ENCODE measurements around the gene FGGY. TPM values are rescaled to one million over a fixed set of nuclear protein-coding genes. Genes with fewer than 3 reads are reported as not detected.
A peak's percentile ranks its signal among the peaks of the same experiment; 100 is the strongest.

FGGY gene
- total RNA-seq, 1 experiment from 2014 or later: 14.6 TPM

- no peak overlapping the region for H4K5ac ChIP-seq (ENCODE audit: insufficient read length, low read depth, low read length)
- no peak overlapping the region for H3K23ac ChIP-seq (ENCODE audit: insufficient read length, low read depth, low read length)
- H2AFZ ChIP-seq (ENCODE audit: low read length): no peak overlapping the region
- H3K18ac ChIP-seq (ENCODE audit: insufficient read length, low read depth, low read length): no peak overlapping the region
- Mint-ChIP-seq H3K27ac (peak overlapping the region in 2 of 3 experiments; percentile 3 to 8; a peak in 2 of 7 replicates), H3K4me3 (no peak overlapping the region), H3K27me3 (ENCODE audit: low read depth) (no peaks in the 10 kb centered on the region), H3K36me3 (ENCODE audit: insufficient read depth in 1 of 3, low read depth in 3 of 3) (no peaks in the 10 kb centered on the region), H3K4me1 (peaks cover 10 to 11% of the 10 kb centered on the region in 2 experiments), H3K9me3 (no peaks in the 10 kb centered on the region)
- H2BK15ac ChIP-seq (ENCODE audit: low read depth, low read length): no peak overlapping the region
- no peak overlapping the region for H2AK5ac ChIP-seq (ENCODE audit: insufficient read length, low read length)
- no peak overlapping the region for H3K4me2 ChIP-seq (ENCODE audit: insufficient read depth, insufficient read length, low read length)
- no peaks in the 10 kb centered on the region for H3K27me3 ChIP-seq (ENCODE audit: insufficient read depth, low read length)
- no peak overlapping the region for H3T11ph ChIP-seq (ENCODE audit: low read length)
- H3K23me2 ChIP-seq (ENCODE audit: insufficient read length, low read depth, low read length, poor library complexity, severe bottlenecking): no peaks in the 10 kb centered on the region
- TF ChIP-seq CTCF (conservative IDR thresholded peaks at IDR 0.05): no peak
- no peak overlapping the region for H2BK5ac ChIP-seq (ENCODE audit: insufficient read length, low read length)
- no peak overlapping the region for H4K8ac ChIP-seq (replicated peaks; ENCODE audit: insufficient read length, low read depth, low read length)
- H3K79me2 ChIP-seq (ENCODE audit: insufficient read depth, low read length): no peaks in the 10 kb centered on the region
- no peaks in the 10 kb centered on the region for H3K4me1 ChIP-seq (ENCODE audit: insufficient read depth, low read length)
- no peak overlapping the region for H2BK20ac ChIP-seq (ENCODE audit: low read depth, low read length, poor library complexity, severe bottlenecking)
- no peak overlapping the region for H2BK120ac ChIP-seq (ENCODE audit: low read depth, low read length, poor library complexity, severe bottlenecking)
- H3K14ac ChIP-seq (ENCODE audit: insufficient read depth, low read length): no peak overlapping the region
- no peak overlapping the region for H3K56ac ChIP-seq (ENCODE audit: insufficient read length, low read depth, low read length)
- H4K20me1 ChIP-seq (ENCODE audit: control insufficient read depth, insufficient read depth, insufficient read length): no peaks in the 10 kb centered on the region
- H3K9ac ChIP-seq (ENCODE audit: extremely low read depth, insufficient read length, low read length): no peak overlapping the region
- H3K4ac ChIP-seq (ENCODE audit: low read depth, low read length): no peak overlapping the region
- H2BK12ac ChIP-seq (ENCODE audit: insufficient read length, low read depth, low read length): no peak overlapping the region
- no peak for DNase-seq
- H3K79me1 ChIP-seq (ENCODE audit: insufficient read depth, low read depth, low read length, poor library complexity, severe bottlenecking): no peaks in the 10 kb centered on the region
- H3K27ac ChIP-seq (ENCODE audit: insufficient read length, low read depth, low read length): no peak overlapping the region
- H4K91ac ChIP-seq (ENCODE audit: insufficient read length, low read depth, low read length): no peak overlapping the region
- WGBS (ENCODE audit: extremely low coverage, insufficient read length, low lambda C conversion rate): no CpG with 5 or more reads among the region's 5 CpGs
- no peaks in the 10 kb centered on the region for H3K9me3 ChIP-seq (ENCODE audit: control insufficient read depth, low read depth, low read length)
These were observed 57.9 kb downstream of the FGGY start for GRCh38 chr1:59354709-59355337.
